SK-N-SH (cell line): ENCODE measurements around the gene TMEM14A. TPM values are rescaled to one million over a fixed set of nuclear protein-coding genes. Genes with fewer than 3 reads are reported as not detected.

Experiments
- CTCF ChIA-PET: fragments of 300-600, 350-600 bp; formaldehyde crosslinking; extraction: SDS; loops from one replicate; lab custom pipeline; 2021; lab: Yijun Ruan, JAX
- POLR2A ChIA-PET: fragments of 350-600 bp; sonication (Branson Sonifier 250); formaldehyde crosslinking; extraction: SDS; loops from one replicate; lab custom pipeline; 2020; ENCODE audit warnings: antibody characterized with exemption, inconsistent platforms; lab: Yijun Ruan, JAX
- DNase-seq: peaks from one replicate; pipeline ENCODE4 v3.0.0; 2012
- H2AFZ ChIP-seq: fragments of 200-600 bp; sonication (generic); 2 replicates; pipeline ENCODE4 v1.8.1; 2016; ENCODE audit warnings: antibody characterized with exemption, mild to moderate bottlenecking, low read depth
- H3F3A ChIP-seq: fragments of 200-600 bp; sonication (generic); replicated peaks from 2 replicates; pipeline ENCODE3; 2016; ENCODE audit warnings: antibody characterized with exemption, mild to moderate bottlenecking; ENCODE audit not compliant: insufficient read depth
- H3K27ac ChIP-seq, 2 experiments: fragments of 200-500 bp in 1 of 2; fragments of 200-600 bp in 1 of 2; sonication (Bioruptor generic) in 1 of 2; sonication (generic), shearing (Covaris generic) in 1 of 2; 2 replicates each; pipeline versions ENCODE4 v1.5.1 to v1.6.1; 2014 to 2016; ENCODE audit warnings: low read depth in 2 of 2, inconsistent platforms in 1 of 2, low read length in 1 of 2, mild to moderate bottlenecking in 1 of 2, mixed read lengths in 1 of 2
- H3K27me3 ChIP-seq: fragments of 200-600 bp; sonication (generic), shearing (Covaris generic); 2 replicates; pipeline ENCODE4 v1.6.1; 2016; ENCODE audit warnings: mixed run types; ENCODE audit not compliant: insufficient read depth
- H3K36me3 ChIP-seq, 2 experiments: fragments of 200-500 bp in 1 of 2; fragments of 200-600 bp in 1 of 2; sonication (Bioruptor generic) in 1 of 2; sonication (generic) in 1 of 2; replicated peaks in 1 of 2; 2 replicates each; pipeline versions ENCODE3 to v1.5.1; 2014 to 2016; ENCODE audit warnings: low read length in 1 of 2, mild to moderate bottlenecking in 1 of 2; ENCODE audit not compliant: insufficient read depth in 2 of 2, control insufficient read depth in 1 of 2
- H3K4me1 ChIP-seq, 2 experiments: fragments of 200-500 bp in 1 of 2; fragments of 200-600 bp in 1 of 2; sonication (Bioruptor generic) in 1 of 2; sonication (generic), shearing (Covaris generic) in 1 of 2; 2 replicates each; pipeline versions ENCODE4 v1.5.1 to v1.6.1; 2014 to 2016; ENCODE audit warnings: low read depth in 1 of 2, low read length in 1 of 2, mixed run types in 1 of 2; ENCODE audit not compliant: insufficient read depth in 2 of 2, control insufficient read depth in 1 of 2
- H3K4me2 ChIP-seq: fragments of 200-600 bp; sonication (generic), shearing (Covaris generic); 2 replicates; pipeline ENCODE4 v1.6.1; 2017; ENCODE audit warnings: mixed run types
- H3K4me3 ChIP-seq, 2 experiments: fragments of 200-500 bp in 1 of 2; fragments of 200-600 bp in 1 of 2; sonication (Bioruptor generic) in 1 of 2; sonication (generic), shearing (Covaris generic) in 1 of 2; 2 replicates each; pipeline versions ENCODE4 v1.5.1 to v1.8.1; 2014 to 2016; ENCODE audit warnings: low read depth in 2 of 2, inconsistent platforms in 1 of 2, low read length in 1 of 2, mild to moderate bottlenecking in 1 of 2, mixed read lengths in 1 of 2, moderate library complexity in 1 of 2
- H3K79me2 ChIP-seq: fragments of 200-600 bp; sonication (generic); 2 replicates; pipeline ENCODE4 v1.8.1; 2017; ENCODE audit warnings: mild to moderate bottlenecking; ENCODE audit not compliant: insufficient read depth
- H3K9ac ChIP-seq: fragments of 200-600 bp; sonication (generic); 2 replicates; pipeline ENCODE4 v1.6.1; 2017; ENCODE audit warnings: mixed run types
- H3K9me2 ChIP-seq: fragments of 200-600 bp; sonication (generic); 2 replicates; pipeline ENCODE4 v1.6.1; 2017; ENCODE audit warnings: mixed run types
- H3K9me3 ChIP-seq: fragments of 200-600 bp; sonication (generic); 2 replicates; pipeline ENCODE4 v1.6.1; 2017; ENCODE audit warnings: mixed run types, mild to moderate bottlenecking, moderate library complexity
- H4K20me1 ChIP-seq: fragments of 200-600 bp; sonication (generic); 2 replicates; pipeline ENCODE4 v1.6.1; 2017; ENCODE audit warnings: mild to moderate bottlenecking, mixed run types; ENCODE audit not compliant: insufficient read depth
- EZH2phosphoT487 ChIP-seq: fragments of 200-600 bp; sonication (generic); IDR thresholded peaks from 2 replicates; pipeline ENCODE4 v1.6.1; 2017; ENCODE audit warnings: low read depth, mixed run types, mild to moderate bottlenecking, antibody characterized with exemption, moderate library complexity, borderline replicate concordance
- FOSL2 ChIP-seq: IDR thresholded peaks from 2 replicates; pipeline ENCODE4 v1.4.0; 2012; ENCODE audit warnings: low read depth, mild to moderate bottlenecking, moderate library complexity, borderline replicate concordance
- FOXM1 ChIP-seq: IDR thresholded peaks from 2 replicates; pipeline ENCODE4 v1.4.0; 2012; ENCODE audit warnings: low read depth, mild to moderate bottlenecking
- GABPA ChIP-seq: IDR thresholded peaks from 2 replicates; pipeline ENCODE4 v1.4.0; 2012; ENCODE audit warnings: low read depth, mild to moderate bottlenecking
- GATA2 ChIP-seq: sonication (generic); formaldehyde crosslinking; IDR thresholded peaks from 2 replicates; pipeline ENCODE4 v1.5.0; 2020; ENCODE audit warnings: mild to moderate bottlenecking, missing genetic modification reagents
- JUND ChIP-seq: IDR thresholded peaks from 2 replicates; pipeline ENCODE4 v1.4.0; 2012
- MXI1 ChIP-seq: IDR thresholded peaks from 2 replicates; pipeline ENCODE4 v1.6.1; 2012; ENCODE audit warnings: mild to moderate bottlenecking, low read depth, low read length, improper control_type of control experiment
- NFIC ChIP-seq: IDR thresholded peaks from 2 replicates; pipeline ENCODE4 v1.4.0; 2012; ENCODE audit warnings: borderline replicate concordance
- RAD21 ChIP-seq: IDR thresholded peaks from 2 replicates; pipeline ENCODE4 v1.6.1; 2012; ENCODE audit warnings: mild to moderate bottlenecking, low read length
- RCOR1 ChIP-seq: fragments of 150-350 bp; IDR thresholded peaks from 2 replicates; pipeline ENCODE4 v1.6.1; 2017; ENCODE audit warnings: antibody characterized with exemption, low read length
- RXRA ChIP-seq: IDR thresholded peaks from 2 replicates; pipeline ENCODE4 v1.4.0; 2012; ENCODE audit warnings: low read depth, mild to moderate bottlenecking, borderline replicate concordance
- SIN3A ChIP-seq: IDR thresholded peaks from 2 replicates; pipeline ENCODE4 v1.6.1; 2012; ENCODE audit warnings: low read depth, mild to moderate bottlenecking, low read length, moderate library complexity, borderline replicate concordance
- SMC3 ChIP-seq: IDR thresholded peaks from 2 replicates; pipeline ENCODE4 v1.6.1; 2012; ENCODE audit warnings: low read depth, low read length, improper control_type of control experiment
- TEAD4 ChIP-seq: IDR thresholded peaks from 2 replicates; pipeline ENCODE4 v1.4.0; 2012; ENCODE audit warnings: mild to moderate bottlenecking, borderline replicate concordance; ENCODE audit not compliant: insufficient read depth
- YY1 ChIP-seq: IDR thresholded peaks from 2 replicates; pipeline ENCODE4 v1.4.0; 2012; ENCODE audit warnings: low read depth, mild to moderate bottlenecking
- WGBS: methylation state at CpG from one replicate; pipeline ENCODE4 v1.1.6; 2017; ENCODE audit warnings: low lambda C conversion rate; 5-methylcytosine and 5-hydroxymethylcytosine counted together
- polyA plus RNA-seq, 3 experiments: library from polyadenylated mRNA; depleted of rRNA; stranded (reverse); fragments of >200 nt; gene quantifications; 2 replicates each; pipeline ENCODE4 v1.2.3, GENCODE V29; 2012
- TF ChIP-seq, protein P1 (sequence below): fragments of 150-350 bp; IDR thresholded peaks from 2 replicates; pipeline ENCODE4 v1.6.1; 2016; ENCODE audit warnings: mild to moderate bottlenecking, low read depth, low read length
- TF ChIP-seq, protein P2 (sequence below): fragments of 150-350 bp; IDR thresholded peaks from 2 replicates; pipeline ENCODE4 v1.6.1; 2017; ENCODE audit warnings: antibody characterized with exemption, low read length, low read depth, borderline replicate concordance
- TF ChIP-seq, protein P3 (sequence below): IDR thresholded peaks from 2 replicates; pipeline ENCODE4 v1.4.0; 2012; ENCODE audit warnings: low read depth, borderline replicate concordance
- TF ChIP-seq, protein P4 (sequence below): fragments of 200-600 bp; sonication (generic); IDR thresholded peaks from 2 replicates; pipeline ENCODE4 v1.6.1; 2017; ENCODE audit warnings: antibody characterized with exemption, mild to moderate bottlenecking, moderate library complexity

TMEM14A gene
- polyA plus RNA-seq, 1 of the 3 experiments (the other 2 are of a cell fraction), result 42.4 TPM

DNA sequence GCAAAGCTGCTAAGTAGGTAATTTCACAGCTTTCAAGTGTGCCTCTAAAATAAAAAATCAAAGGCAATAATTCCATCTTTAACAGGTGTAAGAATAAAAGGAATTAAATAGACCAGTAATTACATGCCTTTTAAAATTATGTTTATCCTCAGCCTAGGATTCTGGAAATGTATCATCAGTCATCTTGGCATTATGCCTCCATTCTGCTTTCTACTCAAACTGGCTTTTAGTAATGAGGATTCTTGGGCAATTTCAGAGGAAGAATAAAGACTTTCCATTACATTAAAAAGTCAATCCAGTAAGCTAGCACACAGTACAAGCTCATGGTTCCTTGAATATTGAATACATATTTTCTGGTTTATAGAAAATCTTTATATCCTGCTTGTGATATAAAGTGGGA lies 47.6 kb downstream of the TMEM14A start:
- TF ChIP-seq YY1 (no peak), GABPA (no peak), RCOR1 (no peak), FOXM1 (no peak), MXI1 (no peak), JUND (no peak), TEAD4 (no peak), NFIC (no peak), RXRA (no peak), SIN3A (no peak), FOSL2 (no peak), RAD21 (no peak)
- TF ChIP-seq, protein P1, sequence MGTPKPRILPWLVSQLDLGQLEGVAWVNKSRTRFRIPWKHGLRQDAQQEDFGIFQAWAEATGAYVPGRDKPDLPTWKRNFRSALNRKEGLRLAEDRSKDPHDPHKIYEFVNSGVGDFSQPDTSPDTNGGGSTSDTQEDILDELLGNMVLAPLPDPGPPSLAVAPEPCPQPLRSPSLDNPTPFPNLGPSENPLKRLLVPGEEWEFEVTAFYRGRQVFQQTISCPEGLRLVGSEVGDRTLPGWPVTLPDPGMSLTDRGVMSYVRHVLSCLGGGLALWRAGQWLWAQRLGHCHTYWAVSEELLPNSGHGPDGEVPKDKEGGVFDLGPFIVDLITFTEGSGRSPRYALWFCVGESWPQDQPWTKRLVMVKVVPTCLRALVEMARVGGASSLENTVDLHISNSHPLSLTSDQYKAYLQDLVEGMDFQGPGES, result no peak
- TF ChIP-seq, protein P2, sequence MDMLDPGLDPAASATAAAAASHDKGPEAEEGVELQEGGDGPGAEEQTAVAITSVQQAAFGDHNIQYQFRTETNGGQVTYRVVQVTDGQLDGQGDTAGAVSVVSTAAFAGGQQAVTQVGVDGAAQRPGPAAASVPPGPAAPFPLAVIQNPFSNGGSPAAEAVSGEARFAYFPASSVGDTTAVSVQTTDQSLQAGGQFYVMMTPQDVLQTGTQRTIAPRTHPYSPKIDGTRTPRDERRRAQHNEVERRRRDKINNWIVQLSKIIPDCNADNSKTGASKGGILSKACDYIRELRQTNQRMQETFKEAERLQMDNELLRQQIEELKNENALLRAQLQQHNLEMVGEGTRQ, result no peak
- TF ChIP-seq, protein P3, sequence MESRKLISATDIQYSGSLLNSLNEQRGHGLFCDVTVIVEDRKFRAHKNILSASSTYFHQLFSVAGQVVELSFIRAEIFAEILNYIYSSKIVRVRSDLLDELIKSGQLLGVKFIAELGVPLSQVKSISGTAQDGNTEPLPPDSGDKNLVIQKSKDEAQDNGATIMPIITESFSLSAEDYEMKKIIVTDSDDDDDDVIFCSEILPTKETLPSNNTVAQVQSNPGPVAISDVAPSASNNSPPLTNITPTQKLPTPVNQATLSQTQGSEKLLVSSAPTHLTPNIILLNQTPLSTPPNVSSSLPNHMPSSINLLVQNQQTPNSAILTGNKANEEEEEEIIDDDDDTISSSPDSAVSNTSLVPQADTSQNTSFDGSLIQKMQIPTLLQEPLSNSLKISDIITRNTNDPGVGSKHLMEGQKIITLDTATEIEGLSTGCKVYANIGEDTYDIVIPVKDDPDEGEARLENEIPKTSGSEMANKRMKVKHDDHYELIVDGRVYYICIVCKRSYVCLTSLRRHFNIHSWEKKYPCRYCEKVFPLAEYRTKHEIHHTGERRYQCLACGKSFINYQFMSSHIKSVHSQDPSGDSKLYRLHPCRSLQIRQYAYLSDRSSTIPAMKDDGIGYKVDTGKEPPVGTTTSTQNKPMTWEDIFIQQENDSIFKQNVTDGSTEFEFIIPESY, result no peak
- no peaks in the 10 kb centered on the region for H3F3A ChIP-seq
- CTCF ChIA-PET, result no interaction called here
- H3K36me3 ChIP-seq, result no peaks in the 10 kb centered on the region
- POLR2A ChIA-PET, result interaction anchor here (0.7 kb wide), 1 partner anchor 16 kb away, joined by 4 read pairs; no protein-coding TSS in a partner anchor
- no peak overlapping the region for H3K27ac ChIP-seq
- H2AFZ ChIP-seq, result no peak overlapping the region
- no peaks in the 10 kb centered on the region for H3K79me2 ChIP-seq
- H3K27me3 ChIP-seq, result no peaks in the 10 kb centered on the region; the same call in 1 of the 2 replicates
- H3K9ac ChIP-seq, result no peak overlapping the region
- no peaks in the 10 kb centered on the region for H4K20me1 ChIP-seq
- H3K9me3 ChIP-seq, result no peaks in the 10 kb centered on the region
- H3K4me3 ChIP-seq, result no peak overlapping the region
- no peaks in the 10 kb centered on the region for H3K9me2 ChIP-seq
- no peaks in the 10 kb centered on the region for H3K4me1 ChIP-seq
- no peak overlapping the region for H3K4me2 ChIP-seq
- no peak for DNase-seq

DNA sequence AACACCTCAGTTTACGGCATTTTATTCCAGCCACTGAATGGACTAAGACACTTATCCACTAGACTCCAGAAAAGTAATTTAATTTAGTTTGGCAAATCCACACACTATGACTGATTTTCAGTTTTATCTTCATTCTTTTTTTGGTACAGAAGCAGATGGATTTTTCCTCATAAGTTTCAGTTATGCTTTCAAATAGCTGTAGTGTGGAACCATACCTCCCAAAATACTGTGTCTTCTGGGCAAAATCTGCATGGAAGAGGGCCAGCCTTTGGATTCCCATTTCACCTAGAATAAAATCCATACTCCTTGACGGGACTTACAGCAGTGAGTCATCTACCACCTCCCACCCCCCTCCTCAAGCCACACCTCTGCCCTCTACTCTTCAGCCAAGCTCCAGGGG lies 49.4 kb downstream of the TMEM14A start:
- WGBS, result 34% methylated on average over 2 of the region's 2 CpGs
- POLR2A ChIA-PET, result no interaction called here
- TF ChIP-seq GATA2 (CRISPR knock-in tag), result no peak
- TF ChIP-seq EZH2phosphoT487, result no peak
- TF ChIP-seq RXRA, result no peak
- TF ChIP-seq, protein P2, result no peak
- TF ChIP-seq, protein P4, sequence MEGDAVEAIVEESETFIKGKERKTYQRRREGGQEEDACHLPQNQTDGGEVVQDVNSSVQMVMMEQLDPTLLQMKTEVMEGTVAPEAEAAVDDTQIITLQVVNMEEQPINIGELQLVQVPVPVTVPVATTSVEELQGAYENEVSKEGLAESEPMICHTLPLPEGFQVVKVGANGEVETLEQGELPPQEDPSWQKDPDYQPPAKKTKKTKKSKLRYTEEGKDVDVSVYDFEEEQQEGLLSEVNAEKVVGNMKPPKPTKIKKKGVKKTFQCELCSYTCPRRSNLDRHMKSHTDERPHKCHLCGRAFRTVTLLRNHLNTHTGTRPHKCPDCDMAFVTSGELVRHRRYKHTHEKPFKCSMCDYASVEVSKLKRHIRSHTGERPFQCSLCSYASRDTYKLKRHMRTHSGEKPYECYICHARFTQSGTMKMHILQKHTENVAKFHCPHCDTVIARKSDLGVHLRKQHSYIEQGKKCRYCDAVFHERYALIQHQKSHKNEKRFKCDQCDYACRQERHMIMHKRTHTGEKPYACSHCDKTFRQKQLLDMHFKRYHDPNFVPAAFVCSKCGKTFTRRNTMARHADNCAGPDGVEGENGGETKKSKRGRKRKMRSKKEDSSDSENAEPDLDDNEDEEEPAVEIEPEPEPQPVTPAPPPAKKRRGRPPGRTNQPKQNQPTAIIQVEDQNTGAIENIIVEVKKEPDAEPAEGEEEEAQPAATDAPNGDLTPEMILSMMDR, result no peak
- no peak for TF ChIP-seq FOSL2
- no peak for TF ChIP-seq RCOR1
- no peak for TF ChIP-seq SMC3
- TF ChIP-seq, protein P3, result no peak

More for the DNA sequence above, 49.4 kb downstream of the TMEM14A start:
- H2AFZ ChIP-seq, result no peak overlapping the region
- no peaks in the 10 kb centered on the region for H3K4me1 ChIP-seq
- DNase-seq, result no peak
- no peak overlapping the region for H3K4me3 ChIP-seq
- H3F3A ChIP-seq, result no peaks in the 10 kb centered on the region
- H3K9ac ChIP-seq, result no peak overlapping the region
- no peaks in the 10 kb centered on the region for H4K20me1 ChIP-seq
- no peaks in the 10 kb centered on the region for H3K36me3 ChIP-seq
- CTCF ChIA-PET, result no interaction called here
- no peak overlapping the region for H3K4me2 ChIP-seq
- no peak overlapping the region for H3K27ac ChIP-seq
- no peaks in the 10 kb centered on the region for H3K79me2 ChIP-seq
- no peaks in the 10 kb centered on the region for H3K9me2 ChIP-seq
- H3K27me3 ChIP-seq, result no peaks in the 10 kb centered on the region; the same call in 1 of the 2 replicates
- H3K9me3 ChIP-seq, result no peaks in the 10 kb centered on the region
